ENCODE results near the gene COL23A1. TPM values are rescaled to one million over a fixed set of nuclear protein-coding genes. Genes with fewer than 3 reads are reported as not detected.
A peak's percentile ranks its signal among the peaks of the same experiment; 100 is the strongest.

COL23A1 gene
- total and polyA plus RNA-seq, 2 of the 13 experiments (the other 11 are each of a cell fraction or from before 2014, with no cell fraction given): not detected

DNA sequence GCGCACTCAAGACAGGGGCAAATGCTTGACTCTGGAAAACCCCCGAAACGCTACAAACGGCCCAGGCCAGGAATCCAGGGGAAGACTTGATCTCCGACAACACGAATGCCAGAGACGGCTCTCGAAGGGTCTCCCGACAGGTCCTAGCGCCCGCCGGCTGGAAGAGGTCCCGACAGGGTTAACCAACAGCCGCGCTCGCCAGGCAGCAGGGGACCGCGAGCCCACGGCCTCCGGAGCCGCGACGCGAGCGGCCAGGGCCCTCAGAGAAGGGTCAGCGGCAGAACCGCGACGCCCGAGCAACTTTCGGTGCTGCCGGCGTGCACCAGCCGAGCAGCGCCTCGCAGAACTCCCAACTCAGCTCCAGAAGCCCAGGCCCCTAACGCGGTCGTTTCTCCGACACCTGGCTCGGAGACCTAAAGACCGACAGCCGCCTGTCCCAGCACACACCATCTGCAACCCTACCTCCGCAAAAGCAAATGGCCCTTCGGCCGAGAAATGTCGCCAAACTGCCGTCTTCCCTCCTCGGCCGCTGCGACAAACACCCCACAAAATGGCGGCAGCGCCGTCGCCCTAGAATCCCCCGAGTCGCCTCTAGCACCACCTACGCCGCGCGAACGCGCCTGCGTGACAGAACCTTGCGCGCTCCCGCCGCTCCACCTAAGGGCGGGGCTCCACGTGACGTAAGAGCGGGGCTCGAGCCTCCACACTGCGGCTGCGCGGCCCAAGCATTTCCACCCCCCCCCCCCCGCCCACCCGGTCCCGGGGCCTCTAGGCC is 36.5 kb upstream of the COL23A1 start, which contains the start of gene CLK4 (continued):
- peak; percentile 88; the same call in 1 of the 2 replicates for TF ChIP-seq ZNF605 (CRISPR knock-in tag; IDR thresholded peaks at IDR 0.05)
- TF ChIP-seq, protein P1, sequence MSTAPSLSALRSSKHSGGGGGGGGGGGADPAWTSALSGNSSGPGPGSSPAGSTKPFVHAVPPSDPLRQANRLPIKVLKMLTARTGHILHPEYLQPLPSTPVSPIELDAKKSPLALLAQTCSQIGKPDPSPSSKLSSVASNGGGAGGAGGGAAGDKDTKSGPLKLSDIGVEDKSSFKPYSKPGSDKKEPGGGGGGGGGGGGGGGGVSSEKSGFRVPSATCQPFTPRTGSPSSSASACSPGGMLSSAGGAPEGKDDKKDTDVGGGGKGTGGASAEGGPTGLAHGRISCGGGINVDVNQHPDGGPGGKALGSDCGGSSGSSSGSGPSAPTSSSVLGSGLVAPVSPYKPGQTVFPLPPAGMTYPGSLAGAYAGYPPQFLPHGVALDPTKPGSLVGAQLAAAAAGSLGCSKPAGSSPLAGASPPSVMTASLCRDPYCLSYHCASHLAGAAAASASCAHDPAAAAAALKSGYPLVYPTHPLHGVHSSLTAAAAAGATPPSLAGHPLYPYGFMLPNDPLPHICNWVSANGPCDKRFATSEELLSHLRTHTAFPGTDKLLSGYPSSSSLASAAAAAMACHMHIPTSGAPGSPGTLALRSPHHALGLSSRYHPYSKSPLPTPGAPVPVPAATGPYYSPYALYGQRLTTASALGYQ (CRISPR knock-in tag; IDR thresholded peaks at IDR 0.05): peak; percentile 19; the same call in 1 of the 2 replicates
- TF ChIP-seq NONO (IDR thresholded peaks at IDR 0.05): no peak
- TF ChIP-seq NONO (CRISPR knock-in tag; conservative IDR thresholded peaks at IDR 0.05): peak; percentile 83
- TF ChIP-seq PPARG (CRISPR knock-in tag; conservative IDR thresholded peaks at IDR 0.05): no peak
- TF ChIP-seq, protein P2, sequence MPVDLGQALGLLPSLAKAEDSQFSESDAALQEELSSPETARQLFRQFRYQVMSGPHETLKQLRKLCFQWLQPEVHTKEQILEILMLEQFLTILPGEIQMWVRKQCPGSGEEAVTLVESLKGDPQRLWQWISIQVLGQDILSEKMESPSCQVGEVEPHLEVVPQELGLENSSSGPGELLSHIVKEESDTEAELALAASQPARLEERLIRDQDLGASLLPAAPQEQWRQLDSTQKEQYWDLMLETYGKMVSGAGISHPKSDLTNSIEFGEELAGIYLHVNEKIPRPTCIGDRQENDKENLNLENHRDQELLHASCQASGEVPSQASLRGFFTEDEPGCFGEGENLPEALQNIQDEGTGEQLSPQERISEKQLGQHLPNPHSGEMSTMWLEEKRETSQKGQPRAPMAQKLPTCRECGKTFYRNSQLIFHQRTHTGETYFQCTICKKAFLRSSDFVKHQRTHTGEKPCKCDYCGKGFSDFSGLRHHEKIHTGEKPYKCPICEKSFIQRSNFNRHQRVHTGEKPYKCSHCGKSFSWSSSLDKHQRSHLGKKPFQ (CRISPR knock-in tag; IDR thresholded peaks at IDR 0.05; ENCODE audit: insufficient replicate concordance): no peak
- no peak for TF ChIP-seq SNRNP70 (IDR thresholded peaks at IDR 0.05; ENCODE audit: low read depth, low read length)
- no peak for TF ChIP-seq PAWR (CRISPR knock-in tag; IDR thresholded peaks at IDR 0.05; ENCODE audit: borderline replicate concordance)
- TF ChIP-seq, protein P3, sequence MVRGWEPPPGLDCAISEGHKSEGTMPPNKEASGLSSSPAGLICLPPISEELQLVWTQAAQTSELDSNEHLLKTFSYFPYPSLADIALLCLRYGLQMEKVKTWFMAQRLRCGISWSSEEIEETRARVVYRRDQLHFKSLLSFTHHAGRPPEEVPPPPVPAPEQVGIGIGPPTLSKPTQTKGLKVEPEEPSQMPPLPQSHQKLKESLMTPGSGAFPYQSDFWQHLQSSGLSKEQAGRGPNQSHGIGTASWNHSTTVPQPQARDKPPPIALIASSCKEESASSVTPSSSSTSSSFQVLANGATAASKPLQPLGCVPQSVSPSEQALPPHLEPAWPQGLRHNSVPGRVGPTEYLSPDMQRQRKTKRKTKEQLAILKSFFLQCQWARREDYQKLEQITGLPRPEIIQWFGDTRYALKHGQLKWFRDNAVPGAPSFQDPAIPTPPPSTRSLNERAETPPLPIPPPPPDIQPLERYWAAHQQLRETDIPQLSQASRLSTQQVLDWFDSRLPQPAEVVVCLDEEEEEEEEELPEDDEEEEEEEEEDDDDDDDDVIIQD (CRISPR knock-in tag; IDR thresholded peaks at IDR 0.05; ENCODE audit: low read depth): no peak
- no peak for TF ChIP-seq AKAP8 (CRISPR knock-in tag; IDR thresholded peaks at IDR 0.05)
- peak; percentile 80 for TF ChIP-seq GFI1 (CRISPR knock-in tag; IDR thresholded peaks at IDR 0.05; ENCODE audit: borderline replicate concordance)
- TF ChIP-seq ZNF773 (CRISPR knock-in tag; IDR thresholded peaks at IDR 0.05; ENCODE audit: borderline replicate concordance): no peak; the same call in 1 of the 2 replicates
- TF ChIP-seq, protein P4, sequence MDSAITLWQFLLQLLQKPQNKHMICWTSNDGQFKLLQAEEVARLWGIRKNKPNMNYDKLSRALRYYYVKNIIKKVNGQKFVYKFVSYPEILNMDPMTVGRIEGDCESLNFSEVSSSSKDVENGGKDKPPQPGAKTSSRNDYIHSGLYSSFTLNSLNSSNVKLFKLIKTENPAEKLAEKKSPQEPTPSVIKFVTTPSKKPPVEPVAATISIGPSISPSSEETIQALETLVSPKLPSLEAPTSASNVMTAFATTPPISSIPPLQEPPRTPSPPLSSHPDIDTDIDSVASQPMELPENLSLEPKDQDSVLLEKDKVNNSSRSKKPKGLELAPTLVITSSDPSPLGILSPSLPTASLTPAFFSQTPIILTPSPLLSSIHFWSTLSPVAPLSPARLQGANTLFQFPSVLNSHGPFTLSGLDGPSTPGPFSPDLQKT (CRISPR knock-in tag; IDR thresholded peaks at IDR 0.05; ENCODE audit: borderline replicate concordance): no peak
- peak; percentile 93 for TF ChIP-seq AGO2 (optimal IDR thresholded peaks at IDR 0.05; ENCODE audit: low read depth, low read length)
- TF ChIP-seq ZNF615 (CRISPR knock-in tag; IDR thresholded peaks at IDR 0.05; ENCODE audit: borderline replicate concordance): peak; percentile 59; the same call in 1 of the 2 replicates
- TF ChIP-seq MYNN (CRISPR knock-in tag; IDR thresholded peaks at IDR 0.05; ENCODE audit: low read depth): no peak
- 0 out of 2 replicates have a peak, but pooled peaks have one; percentile 11 for TF ChIP-seq MEF2D (CRISPR knock-in tag; IDR thresholded peaks at IDR 0.05)
- TF ChIP-seq, protein P5, sequence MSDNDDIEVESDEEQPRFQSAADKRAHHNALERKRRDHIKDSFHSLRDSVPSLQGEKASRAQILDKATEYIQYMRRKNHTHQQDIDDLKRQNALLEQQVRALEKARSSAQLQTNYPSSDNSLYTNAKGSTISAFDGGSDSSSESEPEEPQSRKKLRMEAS (IDR thresholded peaks at IDR 0.05): peak; percentile 28; the same call in 1 of the 2 replicates
- TF ChIP-seq ZNF781 (CRISPR knock-in tag; IDR thresholded peaks at IDR 0.05; ENCODE audit: borderline replicate concordance, not compliant biosample characterization): no peak
- TF ChIP-seq KAT2B (IDR thresholded peaks at IDR 0.05; ENCODE audit: borderline replicate concordance, low read depth, low read length): no peak
- 0 out of 2 replicates have a peak, but pooled peaks have one; percentile 39 for TF ChIP-seq ZNF564 (CRISPR knock-in tag; IDR thresholded peaks at IDR 0.05)
- TF ChIP-seq ZNF264 (CRISPR knock-in tag; IDR thresholded peaks at IDR 0.05): no peak; the same call in 1 of the 2 replicates
- TF ChIP-seq MYC (CRISPR knock-in tag; IDR thresholded peaks at IDR 0.05; ENCODE audit: borderline replicate concordance): peak; percentile 60; the same call in 1 of the 2 replicates
